H9 (cell line): ENCODE measurements around the gene MRPL57. TPM values are rescaled to one million over a fixed set of nuclear protein-coding genes. Genes with fewer than 3 reads are reported as not detected.

ENCODE experiments used
- DNase-seq: peaks from one replicate; pipeline ENCODE4 v3.0.0-alpha.2; 2017
- H2AFZ ChIP-seq: one replicate; pipeline ENCODE4 v1.6.1; 2013; ENCODE audit warnings: mild to moderate bottlenecking, low read length, control low read depth, moderate library complexity
- H2AK5ac ChIP-seq: 2 replicates; pipeline ENCODE4 v1.6.1; 2013; ENCODE audit warnings: low read length, control low read depth, mixed read lengths; ENCODE audit not compliant: insufficient read length
- H2BK120ac ChIP-seq: one replicate; pipeline ENCODE4 v1.6.1; 2013; ENCODE audit warnings: low read depth, mild to moderate bottlenecking, low read length, control low read depth, inconsistent platforms; ENCODE audit not compliant: poor library complexity, severe bottlenecking
- H2BK12ac ChIP-seq: 2 replicates; pipeline ENCODE4 v1.6.1; 2013; ENCODE audit warnings: low read length, control low read depth, mixed read lengths, low read depth; ENCODE audit not compliant: insufficient read length
- H2BK15ac ChIP-seq: 2 replicates; pipeline ENCODE4 v1.6.1; 2013; ENCODE audit warnings: low read depth, low read length, control low read depth
- H2BK20ac ChIP-seq: one replicate; pipeline ENCODE4 v1.6.1; 2013; ENCODE audit warnings: low read depth, mild to moderate bottlenecking, low read length, control low read depth, inconsistent platforms; ENCODE audit not compliant: poor library complexity, severe bottlenecking
- H2BK5ac ChIP-seq: 2 replicates; pipeline ENCODE4 v1.6.1; 2013; ENCODE audit warnings: low read length, control low read depth, mixed read lengths; ENCODE audit not compliant: insufficient read length
- H3K14ac ChIP-seq: 2 replicates; pipeline ENCODE4 v1.6.1; 2013; ENCODE audit warnings: low read length, control low read depth; ENCODE audit not compliant: insufficient read depth
- H3K18ac ChIP-seq: 2 replicates; pipeline ENCODE4 v1.6.1; 2013; ENCODE audit warnings: low read depth, mild to moderate bottlenecking, mixed read lengths, low read length, control low read depth; ENCODE audit not compliant: insufficient read length
- H3K23ac ChIP-seq: 2 replicates; pipeline ENCODE4 v1.6.1; 2013; ENCODE audit warnings: low read length, control low read depth, mixed read lengths, low read depth; ENCODE audit not compliant: insufficient read length
- H3K23me2 ChIP-seq: 2 replicates; pipeline ENCODE4 v1.6.1; 2013; ENCODE audit warnings: low read depth, mild to moderate bottlenecking, mixed read lengths, low read length, control low read depth; ENCODE audit not compliant: insufficient read length, poor library complexity, severe bottlenecking
- H3K27ac ChIP-seq: 2 replicates; pipeline ENCODE4 v1.5.1; 2013; ENCODE audit warnings: low read length, control low read depth, mixed read lengths, low read depth; ENCODE audit not compliant: insufficient read length
- H3K27me3 ChIP-seq: 2 replicates; pipeline ENCODE4 v1.6.1; 2013; ENCODE audit warnings: low read length, control low read depth, inconsistent platforms; ENCODE audit not compliant: insufficient read depth
- H3K4ac ChIP-seq: 2 replicates; pipeline ENCODE4 v1.6.1; 2013; ENCODE audit warnings: low read depth, mild to moderate bottlenecking, control low read depth, inconsistent platforms, low read length, moderate library complexity
- H3K4me1 ChIP-seq: 2 replicates; pipeline ENCODE4 v1.6.1; 2013; ENCODE audit warnings: low read length, control low read depth, inconsistent platforms; ENCODE audit not compliant: insufficient read depth
- H3K4me2 ChIP-seq: 2 replicates; pipeline ENCODE4 v1.6.1; 2013; ENCODE audit warnings: low read length, control low read depth, mixed read lengths; ENCODE audit not compliant: insufficient read length, insufficient read depth
- H3K56ac ChIP-seq: 2 replicates; pipeline ENCODE4 v1.6.1; 2013; ENCODE audit warnings: low read depth, mild to moderate bottlenecking, mixed read lengths, low read length, control low read depth; ENCODE audit not compliant: insufficient read length
- H3K79me1 ChIP-seq: 2 replicates; pipeline ENCODE4 v1.6.1; 2013; ENCODE audit warnings: low read depth, mild to moderate bottlenecking, moderate library complexity, low read length, control low read depth, inconsistent platforms; ENCODE audit not compliant: insufficient read depth, poor library complexity, severe bottlenecking
- H3K79me2 ChIP-seq: 2 replicates; pipeline ENCODE4 v1.6.1; 2013; ENCODE audit warnings: low read length, control low read depth, inconsistent platforms; ENCODE audit not compliant: insufficient read depth
- H3K9ac ChIP-seq: 2 replicates; pipeline ENCODE4 v1.6.1; 2013; ENCODE audit warnings: low read length, control low read depth, mixed read lengths; ENCODE audit not compliant: insufficient read length; ENCODE audit errors: extremely low read depth
- H3K9me3 ChIP-seq: one replicate; pipeline ENCODE4 v1.6.1; 2013; ENCODE audit warnings: low read depth, low read length, inconsistent platforms; ENCODE audit not compliant: control insufficient read depth
- H3T11ph ChIP-seq: one replicate; pipeline ENCODE4 v1.6.1; 2013; ENCODE audit warnings: mild to moderate bottlenecking, low read length, control low read depth, inconsistent platforms
- H4K20me1 ChIP-seq: one replicate; pipeline ENCODE4 v1.6.1; 2013; ENCODE audit not compliant: control insufficient read depth, insufficient read length, insufficient read depth
- H4K5ac ChIP-seq: 2 replicates; pipeline ENCODE4 v1.6.1; 2013; ENCODE audit warnings: low read depth, mild to moderate bottlenecking, mixed read lengths, low read length, control low read depth; ENCODE audit not compliant: insufficient read length
- H4K8ac ChIP-seq: replicated peaks from 2 replicates; pipeline ENCODE4 v1.6.1; 2013; ENCODE audit warnings: low read length, control low read depth, mixed read lengths, low read depth; ENCODE audit not compliant: insufficient read length
- H4K91ac ChIP-seq: 2 replicates; pipeline ENCODE4 v1.6.1; 2013; ENCODE audit warnings: low read depth, mild to moderate bottlenecking, moderate library complexity, mixed read lengths, low read length, control low read depth; ENCODE audit not compliant: insufficient read length
- H3K27ac Mint-ChIP-seq, 3 experiments: 2 replicates in 2 of 3; 3 replicates in 1 of 3; pipeline ENCODE4 v1.8.0; 2020 to 2021; ENCODE audit warnings: mixed read lengths in 3 of 3, mild to moderate bottlenecking in 1 of 3, moderate library complexity in 1 of 3
- H3K27me3 Mint-ChIP-seq: 2 replicates; pipeline ENCODE4 v1.8.0; 2021; ENCODE audit warnings: low read depth, mild to moderate bottlenecking, moderate library complexity, mixed read lengths
- H3K36me3 Mint-ChIP-seq, 3 experiments: 2 replicates in 2 of 3; 3 replicates in 1 of 3; pipeline ENCODE4 v1.8.0; 2020 to 2021; ENCODE audit warnings: low read depth in 3 of 3, mixed read lengths in 3 of 3; ENCODE audit not compliant: insufficient read depth in 1 of 3
- H3K4me1 Mint-ChIP-seq, 2 experiments: 2 replicates each; pipeline ENCODE4 v1.8.0; 2020; ENCODE audit warnings: mixed read lengths in 2 of 2
- H3K4me3 Mint-ChIP-seq, 2 experiments: 2 replicates in 1 of 2; 3 replicates in 1 of 2; pipeline ENCODE4 v1.8.0; 2020 to 2021; ENCODE audit warnings: mild to moderate bottlenecking in 2 of 2, mixed read lengths in 2 of 2, moderate library complexity in 1 of 2
- H3K9me3 Mint-ChIP-seq, 2 experiments: 2 replicates in 1 of 2; 3 replicates in 1 of 2; pipeline ENCODE4 v1.8.0; 2020; ENCODE audit warnings: mild to moderate bottlenecking in 2 of 2, mixed read lengths in 2 of 2, moderate library complexity in 1 of 2
- WGBS: extraction: QIAGEN DNeasy Blood & Tissue Kit; methylation state at CpG from one replicate; pipeline ENCODE4 v1.1.7; 2013; ENCODE audit warnings: missing lambda C conversion rate, low lambda C conversion rate, mixed read lengths; ENCODE audit not compliant: insufficient read length; ENCODE audit errors: extremely low coverage; 5-methylcytosine and 5-hydroxymethylcytosine counted together
- total RNA-seq: library from RNA; stranded (reverse); gene quantifications from 2 replicates; pipeline ENCODE4 v1.2.1, GENCODE V29; 2021
- TF ChIP-seq, protein P1 (sequence below): fragments of 200-600 bp; sonication (generic); conservative IDR thresholded peaks from 3 replicates; pipeline ENCODE4 v1.8.0; 2021; ENCODE audit warnings: antibody characterized with exemption, mild to moderate bottlenecking

MRPL57 gene
- total RNA-seq, 1 experiment from 2014 or later: 33.2 TPM

DNA sequence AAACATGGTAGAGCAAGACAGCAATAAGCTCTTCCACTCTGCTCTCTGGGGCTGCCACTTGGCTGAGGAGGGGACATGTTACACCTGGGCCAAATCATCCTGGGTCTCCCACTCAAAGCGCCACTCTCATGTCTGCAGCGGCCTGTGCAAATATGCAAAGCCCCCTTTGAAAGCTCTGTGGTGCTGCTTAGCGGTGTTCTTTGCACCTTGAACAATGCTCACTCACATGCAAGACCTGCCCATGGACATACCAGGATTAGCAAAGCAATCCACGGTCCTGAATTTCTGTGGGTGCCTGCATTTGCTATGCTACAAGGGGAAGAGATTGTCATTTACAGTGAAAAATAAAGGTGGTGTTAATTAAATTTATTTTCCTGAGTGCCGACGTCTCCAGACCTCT lies 48.6 kb downstream of the MRPL57 start:
- Histone ChIP-seq H3K79me2 (no peaks in the 10 kb centered on the region), H4K5ac (no peak overlapping the region), H2BK5ac (no peak overlapping the region), H3K18ac (no peak overlapping the region), H3K23me2 (no peaks in the 10 kb centered on the region), H2AFZ (no peak overlapping the region), H2BK120ac (no peak overlapping the region), H3K79me1 (no peaks in the 10 kb centered on the region), H2BK20ac (no peak overlapping the region), H3T11ph (no peak overlapping the region), H3K27me3 (no peaks in the 10 kb centered on the region), H2BK15ac (no peak overlapping the region), H3K27ac (no peak overlapping the region), H3K4ac (no peak overlapping the region), H3K56ac (no peak overlapping the region), H3K23ac (no peak overlapping the region), H3K4me1 (no peaks in the 10 kb centered on the region), H2AK5ac (no peak overlapping the region), H4K8ac (no peak overlapping the region), H3K9ac (no peak overlapping the region), H4K91ac (no peak overlapping the region), H3K4me2 (no peak overlapping the region), H4K20me1 (no peaks in the 10 kb centered on the region), H2BK12ac (no peak overlapping the region), H3K9me3 (no peaks in the 10 kb centered on the region), H3K14ac (no peak overlapping the region)
- H3K27me3 Mint-ChIP-seq: no peaks in the 10 kb centered on the region; the same call in 1 of the 2 replicates
- no peak overlapping the region for H3K4me3 Mint-ChIP-seq
- TF ChIP-seq, protein P1, sequence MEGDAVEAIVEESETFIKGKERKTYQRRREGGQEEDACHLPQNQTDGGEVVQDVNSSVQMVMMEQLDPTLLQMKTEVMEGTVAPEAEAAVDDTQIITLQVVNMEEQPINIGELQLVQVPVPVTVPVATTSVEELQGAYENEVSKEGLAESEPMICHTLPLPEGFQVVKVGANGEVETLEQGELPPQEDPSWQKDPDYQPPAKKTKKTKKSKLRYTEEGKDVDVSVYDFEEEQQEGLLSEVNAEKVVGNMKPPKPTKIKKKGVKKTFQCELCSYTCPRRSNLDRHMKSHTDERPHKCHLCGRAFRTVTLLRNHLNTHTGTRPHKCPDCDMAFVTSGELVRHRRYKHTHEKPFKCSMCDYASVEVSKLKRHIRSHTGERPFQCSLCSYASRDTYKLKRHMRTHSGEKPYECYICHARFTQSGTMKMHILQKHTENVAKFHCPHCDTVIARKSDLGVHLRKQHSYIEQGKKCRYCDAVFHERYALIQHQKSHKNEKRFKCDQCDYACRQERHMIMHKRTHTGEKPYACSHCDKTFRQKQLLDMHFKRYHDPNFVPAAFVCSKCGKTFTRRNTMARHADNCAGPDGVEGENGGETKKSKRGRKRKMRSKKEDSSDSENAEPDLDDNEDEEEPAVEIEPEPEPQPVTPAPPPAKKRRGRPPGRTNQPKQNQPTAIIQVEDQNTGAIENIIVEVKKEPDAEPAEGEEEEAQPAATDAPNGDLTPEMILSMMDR: no peak
- peaks cover 2 to 12% (median 3%) of the 10 kb centered on the region in 3 experiments; a peak in 4 of 7 replicates for H3K36me3 Mint-ChIP-seq
- no peak overlapping the region; a peak in 1 of 7 replicates for H3K27ac Mint-ChIP-seq
- no CpG with 5 or more reads among the region's 6 CpGs for WGBS
- H3K9me3 Mint-ChIP-seq: peaks cover 12 to 14% of the 10 kb centered on the region in 2 experiments
- no peak for DNase-seq
- peaks cover 0 to 2% of the 10 kb centered on the region in 2 experiments; a peak in 1 of 4 replicates for H3K4me1 Mint-ChIP-seq
